ENCODE measurements around the gene PLEKHB1. TPM values are rescaled to one million over a fixed set of nuclear protein-coding genes. Genes with fewer than 3 reads are reported as not detected.

The PLEKHB1 gene, protein sequence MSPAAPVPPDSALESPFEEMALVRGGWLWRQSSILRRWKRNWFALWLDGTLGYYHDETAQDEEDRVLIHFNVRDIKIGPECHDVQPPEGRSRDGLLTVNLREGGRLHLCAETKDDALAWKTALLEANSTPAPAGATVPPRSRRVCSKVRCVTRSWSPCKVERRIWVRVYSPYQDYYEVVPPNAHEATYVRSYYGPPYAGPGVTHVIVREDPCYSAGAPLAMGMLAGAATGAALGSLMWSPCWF
- total RNA-seq, result 1 to 10 TPM; 1.1 to 8.2 (median 4.2) TPM

GRCh38 chr11:73645972-73646631 is at the start of gene PLEKHB1:
Gene PLEKHB1 (plus strand): TSS chr11:73646581. CDS start chr11:73646609, 28 bp downstream.
- TF ChIP-seq CTCF (IDR thresholded peaks at IDR 0.05), result no peak
- ATAC-seq (ENCODE audit: low FRiP score) (peak; percentile 93), DNase-seq (ENCODE audit: low spot score) (peak; percentile 48)

GRCh38 chr11:73597336-73597955 is 48.9 kb upstream of the PLEKHB1 start:
- DNase-seq (ENCODE audit: low spot score), result no peak
- ATAC-seq (ENCODE audit: low FRiP score), result no peak
- no peak for TF ChIP-seq CTCF (IDR thresholded peaks at IDR 0.05)

GRCh38 chr11:73597956-73598718 is 48.2 kb upstream of the PLEKHB1 start, which contains the start of gene FAM168A:
Gene FAM168A (minus strand): TSS chr11:73598112. CDS start chr11:73468474, 129,638 bp downstream.
- peak; percentile 65 for DNase-seq (ENCODE audit: low spot score)
- no peak for TF ChIP-seq CTCF (IDR thresholded peaks at IDR 0.05)
- ATAC-seq (ENCODE audit: low FRiP score), result peak; percentile 99

DNA sequence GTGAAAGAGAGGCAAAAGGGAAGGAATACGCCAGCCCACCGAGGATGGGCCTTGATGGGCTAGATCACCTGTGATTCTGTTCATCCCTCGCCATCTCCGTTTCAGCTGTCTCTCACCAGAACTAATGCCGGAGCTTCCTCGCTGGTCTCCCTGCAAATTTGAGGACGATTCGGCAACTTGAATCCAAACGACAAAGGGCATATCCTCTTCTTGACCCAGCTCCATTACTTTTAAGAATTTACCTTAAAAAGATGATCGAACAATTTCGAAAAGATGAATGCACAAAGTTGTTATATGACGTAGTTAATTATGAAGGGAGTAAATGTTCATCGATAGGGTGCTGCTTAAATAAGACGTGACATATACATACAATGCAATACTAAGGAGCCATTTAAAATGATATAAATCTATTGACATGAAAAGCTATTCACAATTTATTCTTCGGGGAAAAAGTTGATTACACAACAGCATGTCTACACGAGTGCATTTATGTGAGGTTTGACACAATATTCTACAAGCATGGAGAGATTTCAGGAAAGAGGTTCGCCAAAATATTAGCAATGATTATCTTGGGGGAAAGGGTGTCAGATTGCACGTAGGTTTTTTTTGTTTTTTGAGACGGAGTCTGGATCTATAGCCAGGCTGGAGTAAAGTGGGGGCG is 47.5 kb upstream of the PLEKHB1 start:
- ATAC-seq (ENCODE audit: low FRiP score) (no peak), DNase-seq (ENCODE audit: low spot score) (no peak)
- TF ChIP-seq CTCF (IDR thresholded peaks at IDR 0.05), result no peak

- no peak for TF ChIP-seq CTCF (IDR thresholded peaks at IDR 0.05)
- ATAC-seq (ENCODE audit: low FRiP score) (no peak), DNase-seq (ENCODE audit: low spot score) (no peak)
These were observed 33.7 kb upstream of the PLEKHB1 start for GRCh38 chr11:73612601-73613140.

DNA sequence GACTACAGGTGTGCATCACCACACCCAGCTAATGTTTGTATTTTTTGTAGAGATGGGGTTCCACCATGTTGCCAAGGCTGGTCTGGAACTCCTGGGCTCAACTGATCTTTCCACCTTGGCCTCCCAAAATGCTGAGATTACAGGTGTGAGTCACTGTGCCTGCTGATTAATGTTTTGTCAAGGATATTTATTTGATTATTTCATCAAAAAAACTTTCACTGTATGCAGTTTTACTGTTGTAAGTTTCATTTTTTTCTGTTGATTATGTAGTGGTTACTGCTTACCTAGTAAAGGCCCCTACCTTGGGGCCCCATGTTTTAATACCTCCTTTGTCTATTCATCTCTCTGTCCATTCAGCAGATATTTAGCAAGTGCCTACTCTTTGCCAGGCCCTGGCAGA is 31.8 kb upstream of the PLEKHB1 start:
- ATAC-seq (ENCODE audit: low FRiP score) (no peak), DNase-seq (ENCODE audit: low spot score) (no peak)
- TF ChIP-seq CTCF (IDR thresholded peaks at IDR 0.05), result no peak

All from omental fat pad (tissue), 4 donors.